Measurements from ENCODE around the gene DLG1.
A peak's percentile ranks its signal among the peaks of the same experiment; 100 is the strongest.

DLG1 gene

GRCh38 chr3:197298341-197298944, at the start of gene DLG1:
Gene DLG1 (minus strand): TSS chr3:197298612. CDS start chr3:197297204, 1,408 bp downstream.
- peak; percentile 91 for DNase-seq

GRCh38 chr3:197348014-197348413, 49.6 kb upstream of the DLG1 start:
- no peak for DNase-seq

DNA sequence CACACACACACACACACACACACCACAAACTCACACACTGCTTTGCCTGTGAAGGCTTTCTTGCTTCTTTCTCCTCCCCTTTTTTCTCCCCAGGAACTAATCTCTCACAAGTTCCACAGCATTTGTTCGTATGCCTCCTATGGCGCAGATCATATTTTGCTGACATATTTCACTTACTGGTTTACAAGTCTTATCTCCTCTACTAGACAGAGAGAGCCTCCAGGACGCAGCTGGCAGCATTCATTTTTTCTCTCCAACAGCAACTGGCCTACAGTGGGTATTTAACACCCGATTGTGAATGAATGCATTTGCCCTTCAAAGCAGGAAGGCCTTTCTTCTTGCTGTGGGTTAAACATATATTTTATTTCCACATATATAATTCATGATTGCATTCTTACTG, 47.0 kb upstream of the DLG1 start:
- no peak for DNase-seq

GRCh38 chr3:197344582-197345318, 46.3 kb upstream of the DLG1 start:
- DNase-seq: no peak

GRCh38 chr3:197343656-197344408, 45.4 kb upstream of the DLG1 start:
- DNase-seq: no peak

- DNase-seq: no peak
Observed at GRCh38 chr3:197343111-197343510, 44.7 kb upstream of the DLG1 start.

DNA sequence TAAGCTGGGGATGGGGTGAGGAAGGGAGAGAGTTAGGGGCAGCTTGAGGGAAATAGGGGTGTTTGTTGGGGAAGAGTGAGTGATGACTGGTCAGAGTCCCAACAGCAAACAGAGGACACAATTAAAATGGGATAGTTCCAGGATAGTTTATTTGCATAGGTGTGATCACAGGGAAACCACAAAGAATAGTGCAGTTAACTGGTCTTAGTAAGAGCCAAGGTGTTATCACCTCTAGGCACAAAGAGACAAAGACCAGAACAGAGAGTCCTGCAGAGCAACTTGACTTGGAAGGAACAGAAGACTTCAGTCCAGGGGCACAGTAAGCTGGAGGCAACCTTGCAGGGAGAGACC, 42.1 kb upstream of the DLG1 start:
- DNase-seq: no peak

DNA sequence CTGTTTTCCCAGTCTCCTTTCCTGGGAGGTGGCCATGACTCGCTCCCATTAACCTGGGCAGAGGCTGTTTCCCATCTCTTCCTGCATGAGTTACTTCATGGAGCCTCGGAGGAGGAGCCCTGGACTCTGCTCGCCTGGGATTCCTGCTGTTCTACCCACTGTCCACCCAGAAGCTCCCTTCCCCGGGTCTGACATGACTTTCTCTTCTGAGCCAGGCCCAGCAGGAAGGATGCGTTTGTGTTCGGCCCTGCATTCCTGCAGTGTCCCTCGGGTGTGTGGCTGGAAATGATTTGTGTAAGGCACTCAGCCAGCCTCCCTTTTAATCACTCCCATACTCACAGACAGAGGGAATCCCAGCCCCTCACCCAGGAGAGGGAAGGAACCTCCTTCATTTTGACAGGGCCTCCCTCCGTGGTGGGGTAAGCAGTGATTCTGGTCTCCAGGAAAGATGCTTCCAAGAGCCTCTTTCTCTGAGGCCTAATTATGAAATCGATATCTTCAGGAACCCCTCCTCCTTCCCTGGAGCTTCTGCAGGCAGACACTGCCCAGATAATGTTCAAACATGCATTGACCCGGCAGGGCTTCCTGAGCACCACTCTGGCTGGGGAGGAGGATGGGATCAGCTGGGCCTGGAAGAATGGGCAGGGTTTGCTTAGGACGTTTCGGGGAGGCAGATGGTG, 41.6 kb upstream of the DLG1 start:
- peak; percentile 44 for DNase-seq

DNA sequence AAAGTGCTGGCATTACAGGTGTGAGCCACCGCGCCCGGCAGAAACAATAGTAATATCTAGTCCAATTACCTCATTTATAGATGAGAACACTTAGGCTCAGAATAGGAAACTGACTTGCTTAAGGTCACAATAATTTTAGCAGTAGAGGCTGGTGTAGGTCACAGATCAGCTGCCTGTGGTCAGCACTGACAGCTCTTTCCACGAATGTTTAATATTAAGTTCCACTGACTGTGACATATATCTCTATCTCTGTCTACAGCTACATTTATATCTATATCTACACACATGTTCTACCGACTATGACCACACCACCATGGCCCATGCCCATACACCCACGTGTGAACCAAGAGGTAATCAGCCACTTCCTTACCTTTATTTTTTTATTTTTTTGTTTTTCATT, 40.2 kb upstream of the DLG1 start:
- no peak for DNase-seq

DNA sequence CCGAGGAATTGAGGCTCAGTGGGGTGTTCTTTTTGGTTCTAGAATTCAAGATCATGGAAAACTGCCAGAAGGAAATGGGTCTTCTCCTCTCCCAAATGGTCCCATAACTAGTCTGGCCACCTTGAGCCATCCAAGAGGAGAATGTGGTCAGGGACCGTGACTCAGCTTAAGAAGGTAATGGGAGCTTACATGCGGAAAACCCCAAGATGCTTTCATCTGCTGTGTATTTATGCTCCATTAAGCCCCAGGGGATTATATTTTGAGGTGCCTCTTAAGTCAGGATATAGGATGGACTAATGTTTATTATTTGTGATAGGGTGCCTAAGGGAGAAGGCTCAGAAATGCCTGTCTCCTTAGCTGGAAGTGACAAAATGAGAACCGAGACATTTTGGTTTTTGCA, 39.2 kb upstream of the DLG1 start:
- DNase-seq: no peak

DNA sequence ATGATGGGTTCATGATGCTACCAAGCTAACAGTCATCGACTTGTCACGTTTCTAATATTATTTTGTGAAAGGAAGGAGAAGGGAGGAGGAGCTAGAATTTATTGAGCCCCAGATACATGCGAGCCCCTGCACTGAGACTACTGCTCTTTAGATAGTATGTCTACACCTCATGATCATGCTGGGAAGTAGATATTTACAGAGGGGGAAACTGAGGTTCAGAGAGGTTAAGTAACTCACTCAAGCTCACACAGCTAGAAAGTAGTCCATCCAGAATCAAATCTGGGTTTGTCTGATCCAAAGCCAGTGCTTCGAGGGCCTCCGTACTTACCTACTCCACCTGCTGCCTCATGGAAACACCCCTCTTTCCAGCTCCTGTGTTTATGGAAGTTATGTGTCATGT, 38.8 kb upstream of the DLG1 start:
- no peak for DNase-seq

GRCh38 chr3:197336348-197336747, 37.9 kb upstream of the DLG1 start:
- DNase-seq: no peak

- no peak for DNase-seq
Observed at GRCh38 chr3:197335428-197336132, 37.2 kb upstream of the DLG1 start.

DNA sequence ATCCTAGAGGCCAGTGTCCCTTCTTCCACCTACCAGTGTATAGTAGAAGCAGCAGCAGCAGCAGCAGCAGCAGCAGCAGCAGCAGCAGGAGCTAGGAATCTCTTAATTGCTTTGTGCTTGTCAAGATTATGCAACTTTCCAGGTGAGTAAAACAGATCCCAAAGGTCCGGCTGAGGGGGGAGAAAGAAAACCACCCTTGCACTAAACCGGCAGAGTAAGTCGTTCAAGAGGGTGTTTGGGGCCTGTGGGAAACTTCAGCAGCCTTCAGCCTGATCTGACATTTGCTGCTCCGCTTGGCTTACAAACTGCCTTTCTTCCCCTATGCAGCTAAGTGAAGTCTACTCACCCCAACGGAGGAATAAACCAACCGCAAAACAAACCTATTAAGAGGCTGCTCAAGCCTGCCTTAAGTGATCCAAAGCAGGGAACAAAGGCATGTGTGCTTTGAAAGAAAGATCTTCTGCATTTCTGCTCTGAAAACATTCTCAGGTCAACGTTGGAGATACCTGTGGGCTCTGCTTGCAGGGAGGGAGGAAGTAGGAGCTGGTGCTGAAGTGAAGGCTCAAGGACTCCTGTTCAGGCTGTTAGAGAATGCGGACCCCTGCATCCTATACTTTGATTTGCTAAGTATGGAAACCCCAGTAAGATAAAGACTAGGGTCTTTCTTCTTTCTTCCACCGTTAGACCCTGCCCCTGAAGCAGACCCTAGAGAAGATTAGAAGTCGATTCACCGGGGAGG, 35.7 kb upstream of the DLG1 start:
- no peak for DNase-seq

GRCh38 chr3:197331131-197331530, 32.7 kb upstream of the DLG1 start:
- no peak for DNase-seq

GRCh38 chr3:197329382-197329781, 31.0 kb upstream of the DLG1 start:
- DNase-seq: no peak

DNA sequence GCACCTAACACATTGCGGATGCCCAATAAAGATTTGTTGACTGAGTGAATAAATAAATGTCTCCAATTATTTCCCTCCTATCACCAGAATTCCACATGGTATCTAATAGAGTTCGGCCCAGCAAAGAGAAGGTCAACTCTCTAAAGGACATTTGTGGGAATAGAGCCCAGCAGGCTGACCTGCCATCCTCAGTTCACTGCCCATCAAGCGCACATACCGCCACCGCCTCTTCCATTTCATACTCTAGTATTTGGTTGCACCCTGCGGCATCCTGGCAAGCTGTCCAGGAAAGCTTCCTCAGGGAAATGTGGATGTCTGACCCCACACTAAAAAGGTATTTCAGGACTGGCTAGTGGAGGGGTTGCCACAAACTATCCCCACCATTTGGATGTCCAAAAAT, 29.8 kb upstream of the DLG1 start:
- DNase-seq: no peak

- no peak for DNase-seq
Observed at GRCh38 chr3:197327701-197328100, 29.3 kb upstream of the DLG1 start.

GRCh38 chr3:197325773-197326172, 27.4 kb upstream of the DLG1 start:
- DNase-seq: no peak

DNA sequence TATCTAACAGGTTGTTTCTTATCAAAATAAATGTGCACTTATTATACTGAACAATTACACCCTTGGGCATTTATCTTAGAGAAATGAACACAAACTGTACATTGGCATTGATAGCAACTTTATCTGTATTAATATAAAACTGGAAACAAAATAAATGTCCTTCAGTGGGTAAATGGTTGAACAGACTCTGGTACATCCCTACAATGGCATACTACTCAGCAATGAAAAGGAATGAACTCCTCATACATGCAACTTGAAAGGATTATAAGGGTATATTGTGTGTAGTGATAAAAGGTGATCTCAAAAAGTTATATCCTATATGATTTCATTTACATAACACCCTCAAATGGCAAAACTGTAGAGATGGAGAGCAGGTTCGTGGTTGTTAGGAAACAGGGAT, 23.7 kb upstream of the DLG1 start:
- DNase-seq: no peak

GRCh38 chr3:197320582-197320981, 22.2 kb upstream of the DLG1 start:
- no peak for DNase-seq

- DNase-seq: peak; percentile 55
Observed at GRCh38 chr3:197317250-197317963, 19.0 kb upstream of the DLG1 start.

Measured in kidney glomerular epithelial cell (primary cell).